HUES6 (cell line): ENCODE data around the gene LARP1.
A peak's percentile ranks its signal among the peaks of the same experiment; 100 is the strongest.
"Not testable (repeated sequence)": the region's sequence is repeated elsewhere in the genome, so short reads cannot be mapped to it uniquely, and the experiment has no call there.

ENCODE experiments used
- H3K27ac ChIP-seq: 2 replicates; pipeline ENCODE4 v1.7.0; 2013; ENCODE audit warnings: low read depth, mild to moderate bottlenecking, low read length, inconsistent platforms
- H3K27me3 ChIP-seq: 2 replicates; pipeline ENCODE4 v1.6.1; 2013; ENCODE audit warnings: low read length; ENCODE audit not compliant: control insufficient read depth, insufficient read depth
- H3K36me3 ChIP-seq: 2 replicates; pipeline ENCODE4 v1.6.1; 2013; ENCODE audit warnings: low read length; ENCODE audit not compliant: control insufficient read depth, insufficient read depth
- H3K4me1 ChIP-seq: 2 replicates; pipeline ENCODE4 v1.6.1; 2013; ENCODE audit warnings: low read length; ENCODE audit not compliant: control insufficient read depth, insufficient read depth
- H3K4me3 ChIP-seq: 2 replicates; pipeline ENCODE4 v1.5.1; 2013; ENCODE audit warnings: low read depth, low read length
- H3K9ac ChIP-seq: one replicate; pipeline ENCODE4 v1.6.1; 2013; ENCODE audit warnings: mild to moderate bottlenecking, low read length
- H3K9me3 ChIP-seq: 2 replicates; pipeline ENCODE4 v1.6.1; 2013; ENCODE audit warnings: low read depth, low read length; ENCODE audit not compliant: control insufficient read depth, insufficient read depth

Gene LARP1

DNA sequence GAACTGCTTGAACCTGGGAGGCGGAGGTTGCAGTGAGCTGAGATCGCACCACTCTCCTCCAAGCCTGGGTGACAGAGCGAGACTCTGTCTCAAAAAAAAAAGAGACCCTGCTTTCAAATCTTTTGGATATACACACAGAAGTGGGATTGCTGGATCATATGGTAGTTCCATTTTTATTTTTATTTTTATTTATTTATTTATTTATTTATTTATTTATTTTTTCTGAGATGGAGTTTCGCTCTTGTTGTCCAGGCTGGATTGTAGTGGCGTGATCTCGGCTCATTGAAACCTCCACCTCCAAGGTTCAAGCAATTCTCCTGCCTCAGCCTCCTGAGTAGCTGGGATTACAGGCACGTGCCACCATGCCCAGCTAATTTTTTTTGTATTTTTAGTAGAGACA lies 19.8 kb upstream of the LARP1 start:
- H3K4me3 ChIP-seq, H3K27me3 ChIP-seq, H3K9me3 ChIP-seq, H3K4me1 ChIP-seq, H3K27ac ChIP-seq, H3K36me3 ChIP-seq, H3K9ac ChIP-seq: not testable (repeated sequence)

DNA sequence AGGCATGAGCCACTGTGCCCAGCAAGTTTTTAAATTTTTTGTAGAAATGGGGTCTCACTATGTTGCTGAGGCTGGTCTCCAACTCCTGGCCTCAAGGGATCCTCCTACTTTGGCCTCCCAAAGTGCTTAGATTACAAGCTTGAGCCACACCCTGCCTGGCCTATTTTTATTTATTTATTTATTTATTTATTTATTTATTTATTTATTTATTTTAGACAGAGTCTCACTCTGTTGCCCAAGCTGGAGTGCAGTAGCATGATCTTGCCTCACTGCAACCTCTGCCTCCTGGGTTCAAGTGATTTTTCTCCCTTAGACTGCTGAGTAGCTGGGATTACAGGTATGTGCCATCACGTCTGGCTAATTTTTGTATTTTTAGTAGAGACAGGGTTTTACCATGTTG lies 18.8 kb upstream of the LARP1 start:
- H3K4me1 ChIP-seq = peaks cover 18% of the 10 kb centered on the region; the same call in 1 of the 2 replicates
- H3K9ac ChIP-seq, H3K4me3 ChIP-seq, H3K9me3 ChIP-seq, H3K27me3 ChIP-seq, H3K36me3 ChIP-seq, H3K27ac ChIP-seq: not testable (repeated sequence)

DNA sequence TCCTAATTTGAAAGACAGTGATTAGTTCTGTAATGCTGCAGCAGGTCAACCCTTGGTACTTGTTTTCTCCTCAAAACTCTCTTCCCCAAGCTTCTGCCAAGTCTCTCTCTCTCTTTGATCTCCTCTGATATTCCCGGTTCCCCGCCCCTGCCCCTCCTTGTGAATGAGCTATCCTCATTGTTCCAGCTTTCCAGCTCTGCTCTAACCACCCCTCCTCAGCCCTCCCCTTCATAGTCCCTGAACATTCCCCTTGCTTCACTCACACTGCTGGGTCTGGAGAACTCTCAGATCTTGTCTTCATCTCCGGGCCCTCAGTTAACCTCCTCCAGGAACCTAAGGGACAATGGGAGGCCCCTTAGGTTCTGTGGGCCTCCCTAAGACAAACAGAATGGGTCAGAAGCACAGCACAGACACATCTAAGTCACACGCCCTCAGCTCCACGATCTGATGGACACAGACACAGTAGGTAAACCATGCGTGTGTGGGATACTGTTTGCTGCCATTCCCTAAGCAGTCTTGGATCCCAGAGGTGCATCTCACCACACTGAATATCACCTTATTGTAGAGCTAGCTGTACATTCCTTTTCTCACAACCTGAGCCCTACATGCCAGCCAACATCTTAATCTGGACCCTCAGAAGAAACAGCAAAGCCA lies 17.4 kb upstream of the LARP1 start:
- no peaks in the 10 kb centered on the region for H3K27me3 ChIP-seq
- no peak overlapping the region for H3K4me3 ChIP-seq
- H3K36me3 ChIP-seq = no peaks in the 10 kb centered on the region
- H3K9ac ChIP-seq = no peak overlapping the region
- H3K4me1 ChIP-seq = peaks cover 22% of the 10 kb centered on the region; the same call in 1 of the 2 replicates
- H3K9me3 ChIP-seq = no peaks in the 10 kb centered on the region
- H3K27ac ChIP-seq = no peak overlapping the region

DNA sequence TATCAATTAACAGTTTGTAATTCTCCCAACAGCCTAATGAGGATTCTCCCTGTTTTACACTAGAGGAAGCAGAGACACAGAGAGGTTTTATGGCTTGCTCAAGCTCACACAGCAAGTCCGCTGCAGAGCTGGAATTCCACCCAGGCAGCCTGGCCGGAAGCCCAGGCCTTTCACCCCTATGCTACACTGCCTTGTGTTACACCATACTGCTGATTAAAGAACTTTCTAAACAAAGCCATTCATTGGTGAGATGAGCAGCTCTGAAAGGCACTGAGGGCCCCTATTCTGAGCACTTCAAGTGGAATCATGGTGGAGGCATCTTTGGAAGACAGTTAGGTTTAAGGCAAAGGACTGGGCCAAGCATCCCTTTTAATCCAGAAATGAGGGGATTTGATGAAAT lies 14.7 kb upstream of the LARP1 start:
- peaks cover 29% of the 10 kb centered on the region for H3K4me1 ChIP-seq
- H3K36me3 ChIP-seq = no peaks in the 10 kb centered on the region
- H3K4me3 ChIP-seq = no peak overlapping the region
- H3K9me3 ChIP-seq = no peaks in the 10 kb centered on the region
- H3K9ac ChIP-seq = no peak overlapping the region
- H3K27me3 ChIP-seq = no peaks in the 10 kb centered on the region
- no peak overlapping the region for H3K27ac ChIP-seq

DNA sequence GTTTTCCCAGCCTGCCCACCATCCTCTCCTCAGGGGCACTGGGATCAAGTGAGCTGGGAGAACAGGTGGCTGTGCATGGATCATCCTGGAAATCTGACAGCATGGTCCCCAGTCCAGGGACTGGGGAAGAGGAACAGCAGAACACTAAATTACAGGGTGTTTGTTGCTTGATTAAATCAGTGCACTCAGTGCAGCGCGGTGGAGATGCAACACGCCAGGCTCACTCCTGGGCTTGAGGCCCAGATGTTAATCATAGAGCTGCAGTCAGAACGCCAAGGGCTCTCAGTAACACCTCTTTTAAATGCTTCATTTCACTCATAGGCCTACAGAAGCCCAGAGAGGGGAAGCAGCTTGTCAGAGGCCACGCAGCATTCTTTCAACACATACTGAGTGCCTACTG lies 14.2 kb upstream of the LARP1 start:
- peaks cover 29% of the 10 kb centered on the region for H3K4me1 ChIP-seq
- H3K9me3 ChIP-seq = no peaks in the 10 kb centered on the region
- no peak overlapping the region for H3K27ac ChIP-seq
- no peaks in the 10 kb centered on the region for H3K27me3 ChIP-seq
- H3K9ac ChIP-seq = no peak overlapping the region
- H3K36me3 ChIP-seq = no peaks in the 10 kb centered on the region
- H3K4me3 ChIP-seq = no peak overlapping the region

DNA sequence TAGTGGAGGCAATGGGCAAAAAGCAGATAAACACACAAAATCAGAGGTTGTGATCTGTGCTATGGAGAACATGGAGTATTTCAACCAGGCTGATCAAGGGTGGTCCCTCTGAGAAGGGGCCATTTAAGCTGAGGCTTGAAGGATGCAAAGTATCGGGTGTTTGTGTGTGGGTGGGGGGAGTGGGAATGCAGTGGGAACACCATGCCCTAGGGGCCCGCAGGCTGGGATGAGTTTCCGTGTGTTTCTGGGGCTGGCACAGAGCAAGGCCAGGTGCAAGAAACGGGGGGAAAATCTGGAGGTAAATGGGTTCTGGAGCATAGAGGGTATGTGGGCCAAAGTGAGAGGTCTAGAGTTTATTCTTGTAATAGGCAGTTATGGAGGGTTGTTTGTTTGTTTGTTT lies 13.8 kb upstream of the LARP1 start:
- Histone ChIP-seq H3K4me3 (no peak overlapping the region), H3K27me3 (no peaks in the 10 kb centered on the region), H3K27ac (no peak overlapping the region), H3K4me1 (peaks cover 29% of the 10 kb centered on the region), H3K9ac (no peak overlapping the region), H3K36me3 (no peaks in the 10 kb centered on the region), H3K9me3 (no peaks in the 10 kb centered on the region)

DNA sequence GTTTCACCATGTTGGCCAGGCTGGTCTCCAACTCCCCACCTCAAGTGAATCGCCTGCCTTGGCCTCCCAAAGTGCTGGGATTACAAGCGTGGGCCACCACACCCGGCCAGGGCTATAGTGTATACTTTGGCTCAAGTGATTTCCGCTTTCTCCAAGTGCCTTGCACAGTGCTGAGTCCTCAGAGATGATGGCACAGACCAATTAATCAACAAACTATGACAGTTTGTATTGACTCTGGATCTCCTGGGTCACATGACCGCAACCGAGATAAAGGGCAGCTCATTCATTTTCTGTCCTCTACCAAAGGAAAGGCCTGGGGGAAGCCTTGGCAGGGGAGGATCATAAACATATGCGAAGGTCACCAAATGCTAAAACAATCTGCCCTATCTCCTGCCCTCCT lies 11.4 kb upstream of the LARP1 start:
- no peak overlapping the region for H3K9ac ChIP-seq
- H3K9me3 ChIP-seq = no peaks in the 10 kb centered on the region
- H3K36me3 ChIP-seq = no peaks in the 10 kb centered on the region
- no peak overlapping the region for H3K27ac ChIP-seq
- H3K4me3 ChIP-seq = no peak overlapping the region
- peaks cover 22% of the 10 kb centered on the region for H3K4me1 ChIP-seq
- no peaks in the 10 kb centered on the region for H3K27me3 ChIP-seq

DNA sequence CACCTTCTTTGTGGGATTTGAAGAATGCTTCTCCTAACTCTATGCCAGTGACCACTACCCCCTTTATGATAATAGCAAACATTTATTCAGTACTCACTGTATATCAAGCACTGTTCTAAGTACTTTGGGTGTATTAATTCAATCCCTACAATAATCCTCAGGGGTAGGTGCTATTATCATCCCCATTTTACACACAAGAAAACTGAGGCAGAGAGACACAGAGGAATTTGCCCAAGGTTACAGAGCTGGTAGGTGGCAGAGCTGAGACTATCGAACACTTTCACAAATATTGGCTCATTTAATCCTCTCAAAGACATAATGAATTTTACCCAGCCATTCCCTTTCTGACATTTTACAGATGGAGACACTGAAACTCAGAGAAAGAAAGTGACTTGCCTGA lies 9.8 kb upstream of the LARP1 start:
- no peak overlapping the region for H3K4me3 ChIP-seq
- H3K36me3 ChIP-seq = no peaks in the 10 kb centered on the region
- H3K4me1 ChIP-seq = peaks cover 32% of the 10 kb centered on the region
- no peak overlapping the region for H3K9ac ChIP-seq
- no peaks in the 10 kb centered on the region for H3K27me3 ChIP-seq
- no peaks in the 10 kb centered on the region for H3K9me3 ChIP-seq
- no peak overlapping the region for H3K27ac ChIP-seq

DNA sequence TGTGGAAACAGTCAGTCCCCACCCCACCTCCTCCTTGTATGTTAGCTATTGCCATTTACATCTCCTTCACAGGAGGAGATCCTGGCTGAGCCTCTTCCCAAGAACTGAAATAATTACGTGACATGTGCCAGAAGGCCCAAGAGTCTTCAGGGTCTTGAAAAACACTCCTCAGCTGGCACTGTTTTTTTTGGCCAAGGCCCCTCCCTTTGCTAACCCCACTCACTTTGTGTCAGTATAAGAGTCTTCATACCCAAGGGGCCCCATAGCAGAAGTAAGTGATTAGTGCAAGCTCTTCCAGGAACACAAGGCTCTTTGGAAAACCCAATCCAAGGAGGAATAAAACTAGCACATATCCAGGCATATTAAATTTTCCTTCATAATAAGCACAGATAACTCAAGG lies 5.7 kb upstream of the LARP1 start:
- no peak overlapping the region for H3K4me3 ChIP-seq
- no peak overlapping the region for H3K9ac ChIP-seq
- H3K4me1 ChIP-seq = peaks cover 29% of the 10 kb centered on the region
- H3K36me3 ChIP-seq = no peaks in the 10 kb centered on the region
- H3K27ac ChIP-seq = no peak overlapping the region
- no peaks in the 10 kb centered on the region for H3K9me3 ChIP-seq
- H3K27me3 ChIP-seq = no peaks in the 10 kb centered on the region

DNA sequence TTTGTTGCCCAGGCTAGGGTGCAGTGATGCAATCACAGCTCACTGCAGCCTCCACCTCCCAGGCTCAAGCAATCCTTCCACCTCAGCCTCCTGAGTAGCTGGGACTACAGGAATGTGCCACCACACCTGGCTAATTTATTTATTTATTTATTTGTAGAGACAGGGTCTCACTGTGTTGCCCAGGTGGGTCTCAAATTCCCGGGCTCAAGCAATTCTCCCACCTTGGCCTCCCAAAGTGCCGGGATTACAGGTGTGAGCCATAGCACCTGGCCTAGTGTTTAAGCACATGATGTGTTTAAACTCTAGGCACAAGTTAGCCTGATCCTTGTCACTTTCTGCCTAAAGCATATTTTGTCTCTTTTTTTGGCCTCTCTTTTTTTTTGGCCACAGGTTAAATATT lies 4.5 kb upstream of the LARP1 start:
- H3K4me3 ChIP-seq, H3K27me3 ChIP-seq, H3K27ac ChIP-seq, H3K9ac ChIP-seq, H3K9me3 ChIP-seq, H3K36me3 ChIP-seq: not testable (repeated sequence)
- H3K4me1 ChIP-seq = peaks cover 32% of the 10 kb centered on the region

DNA sequence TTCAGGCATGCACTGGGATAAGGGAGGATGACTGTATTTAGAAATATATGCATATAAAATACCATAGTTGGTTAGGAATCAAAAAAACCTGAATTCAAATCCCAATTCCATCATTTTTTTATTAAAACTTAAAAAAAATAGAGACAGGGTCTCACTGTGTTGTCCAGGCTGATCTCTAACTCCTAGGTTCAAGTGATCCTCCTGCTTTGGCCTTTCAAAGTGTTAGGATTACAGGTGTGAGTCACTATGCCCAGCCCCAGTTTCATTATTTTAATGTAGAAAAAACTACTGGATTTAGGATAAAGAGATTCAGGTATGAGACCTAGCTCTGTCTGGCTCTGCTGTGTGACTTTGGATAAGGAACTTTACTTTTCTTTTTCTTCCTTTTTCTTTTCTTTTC lies 3.3 kb upstream of the LARP1 start:
- no peaks in the 10 kb centered on the region for H3K27me3 ChIP-seq
- H3K9ac ChIP-seq = no peak overlapping the region
- H3K9me3 ChIP-seq = no peaks in the 10 kb centered on the region
- H3K4me1 ChIP-seq = peaks cover 32% of the 10 kb centered on the region
- H3K36me3 ChIP-seq = no peaks in the 10 kb centered on the region
- H3K4me3 ChIP-seq = no peak overlapping the region
- H3K27ac ChIP-seq = no peak overlapping the region

DNA sequence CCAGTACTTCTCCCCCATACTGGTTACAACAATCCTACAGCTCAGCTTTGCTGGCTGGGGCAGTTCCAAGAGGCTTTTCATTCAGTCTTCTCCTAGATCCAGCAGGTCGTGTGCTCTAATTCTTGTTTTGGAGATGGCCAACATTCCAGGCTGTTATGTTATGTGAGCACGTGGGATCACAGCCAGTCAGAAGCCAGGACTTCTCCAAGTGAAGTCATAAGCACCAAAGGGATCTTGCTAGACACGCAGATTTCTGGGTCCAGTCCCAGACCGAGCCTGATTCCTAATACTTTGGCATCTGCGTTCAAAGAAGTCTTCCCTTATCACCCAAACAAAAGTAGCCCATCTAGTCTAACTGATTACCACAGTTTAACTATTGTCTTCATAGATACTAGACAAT lies 1.4 kb upstream of the LARP1 start:
- H3K9ac ChIP-seq = peak overlapping the region; percentile 84

More for the DNA sequence above, 1.4 kb upstream of the LARP1 start:
- H3K27ac ChIP-seq = no peak overlapping the region
- no peaks in the 10 kb centered on the region for H3K36me3 ChIP-seq
- peaks cover 41% of the 10 kb centered on the region for H3K4me1 ChIP-seq
- no peaks in the 10 kb centered on the region for H3K27me3 ChIP-seq
- no peaks in the 10 kb centered on the region for H3K9me3 ChIP-seq
- H3K4me3 ChIP-seq = peak overlapping the region; percentile 51; the same call in 1 of the 2 replicates
